Measurements from ENCODE around the gene GPALPP1. TPM values are rescaled to one million over a fixed set of nuclear protein-coding genes. Genes with fewer than 3 reads are reported as not detected.

The GPALPP1 gene
- total and polyA plus RNA-seq, 8 donors: 8.1 to 42.6 (median 20.3) TPM

DNA sequence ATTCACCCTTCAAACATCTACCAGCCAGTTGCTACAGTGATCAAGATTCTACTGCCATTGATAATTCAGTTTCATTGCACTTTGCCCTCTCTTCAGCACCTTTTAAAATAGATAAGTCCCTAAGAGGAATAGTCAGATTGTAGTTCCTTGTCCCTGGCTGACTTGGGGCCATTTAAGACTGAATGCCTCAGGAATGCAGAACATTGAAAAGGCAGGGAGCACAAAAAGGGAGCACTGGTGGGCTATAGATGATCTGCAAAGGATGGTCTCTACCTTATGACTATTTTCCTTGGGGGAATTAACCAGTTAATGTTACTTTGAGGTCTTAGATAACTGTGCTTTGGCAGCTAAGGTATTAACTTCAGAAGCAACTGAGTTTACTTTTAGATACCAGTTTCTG is 46.9 kb downstream of the GPALPP1 start:
- TF ChIP-seq EP300 (IDR thresholded peaks at IDR 0.05) (no peak), POLR2AphosphoS5 (IDR thresholded peaks at IDR 0.05) (no peak), POLR2A (IDR thresholded peaks at IDR 0.05) (no peak)
- TF ChIP-seq, protein P1, sequence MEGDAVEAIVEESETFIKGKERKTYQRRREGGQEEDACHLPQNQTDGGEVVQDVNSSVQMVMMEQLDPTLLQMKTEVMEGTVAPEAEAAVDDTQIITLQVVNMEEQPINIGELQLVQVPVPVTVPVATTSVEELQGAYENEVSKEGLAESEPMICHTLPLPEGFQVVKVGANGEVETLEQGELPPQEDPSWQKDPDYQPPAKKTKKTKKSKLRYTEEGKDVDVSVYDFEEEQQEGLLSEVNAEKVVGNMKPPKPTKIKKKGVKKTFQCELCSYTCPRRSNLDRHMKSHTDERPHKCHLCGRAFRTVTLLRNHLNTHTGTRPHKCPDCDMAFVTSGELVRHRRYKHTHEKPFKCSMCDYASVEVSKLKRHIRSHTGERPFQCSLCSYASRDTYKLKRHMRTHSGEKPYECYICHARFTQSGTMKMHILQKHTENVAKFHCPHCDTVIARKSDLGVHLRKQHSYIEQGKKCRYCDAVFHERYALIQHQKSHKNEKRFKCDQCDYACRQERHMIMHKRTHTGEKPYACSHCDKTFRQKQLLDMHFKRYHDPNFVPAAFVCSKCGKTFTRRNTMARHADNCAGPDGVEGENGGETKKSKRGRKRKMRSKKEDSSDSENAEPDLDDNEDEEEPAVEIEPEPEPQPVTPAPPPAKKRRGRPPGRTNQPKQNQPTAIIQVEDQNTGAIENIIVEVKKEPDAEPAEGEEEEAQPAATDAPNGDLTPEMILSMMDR (IDR thresholded peaks at IDR 0.05): no peak
- H3K27me3 ChIP-seq: no peaks in the 10 kb centered on the region
- no peak overlapping the region for H3K27ac ChIP-seq
- no peak overlapping the region for H3K4me3 ChIP-seq
- peaks cover 0 to 56% (median 29%) of the 10 kb centered on the region in 4 donors for H3K36me3 ChIP-seq
- peaks cover 0 to 5% (median 0%) of the 10 kb centered on the region in 4 donors for H3K4me1 ChIP-seq
- intact Hi-C loops (cut with DNase I; ENCODE audit: low total_unique reads): no loop called here
- no peak for DNase-seq
- no peaks in the 10 kb centered on the region for H3K9me3 ChIP-seq

DNA sequence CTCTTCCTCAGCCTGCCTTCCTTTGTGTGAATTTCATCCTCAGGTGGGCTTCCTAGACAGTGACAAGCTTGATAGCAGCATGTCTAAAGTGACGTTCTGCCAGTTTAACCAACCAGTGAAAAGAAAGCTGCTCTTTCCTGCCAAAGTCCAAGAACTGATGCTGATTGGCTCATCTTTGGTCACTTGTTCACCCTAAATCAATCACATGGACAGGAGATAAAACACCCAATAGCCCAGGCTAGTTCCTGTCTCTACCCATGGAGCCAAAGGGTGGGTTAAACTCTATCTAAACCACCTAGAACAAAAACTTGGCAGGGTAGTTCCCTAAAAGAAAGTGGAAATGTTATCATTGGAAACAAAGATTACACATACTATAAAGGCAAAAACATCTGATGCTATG is 50.8 kb downstream of the GPALPP1 start:
- Histone ChIP-seq H3K36me3 (peaks cover 0 to 23% (median 13%) of the 10 kb centered on the region in 4 donors), H3K9me3 (no peaks in the 10 kb centered on the region), H3K27me3 (no peaks in the 10 kb centered on the region), H3K27ac (no peak overlapping the region), H3K4me3 (no peak overlapping the region), H3K4me1 (peaks cover 0 to 5% (median 0%) of the 10 kb centered on the region in 4 donors)
- intact Hi-C loops (cut with DNase I; ENCODE audit: low total_unique reads): no loop called here
- DNase-seq: no peak
- TF ChIP-seq, protein P1 (IDR thresholded peaks at IDR 0.05): no peak
- TF ChIP-seq POLR2AphosphoS5 (IDR thresholded peaks at IDR 0.05): no peak
- no peak for TF ChIP-seq POLR2A (IDR thresholded peaks at IDR 0.05)
- TF ChIP-seq EP300 (IDR thresholded peaks at IDR 0.05): no peak
- WGBS, 5 donors: 90 to 100% (median 91%) methylated on average over 1 of the region's 1 CpG

DNA sequence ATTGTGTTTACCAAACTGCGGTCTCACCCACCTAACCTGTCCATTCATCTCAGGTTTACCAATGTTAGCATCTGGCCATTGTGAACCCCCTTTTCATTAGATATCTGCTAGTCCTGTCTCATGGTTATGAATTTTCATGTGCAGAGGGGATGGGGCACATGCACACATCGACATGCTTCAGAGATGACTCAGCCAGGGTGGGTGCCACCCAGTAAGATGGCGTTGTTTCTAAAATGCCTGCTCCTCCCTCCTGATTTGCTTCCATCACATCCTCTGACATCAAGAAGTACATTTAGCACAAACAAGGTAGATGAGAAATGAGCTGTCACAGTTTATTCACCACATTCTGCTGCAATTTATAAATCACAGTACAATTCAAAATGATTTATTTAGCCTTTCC is 51.3 kb downstream of the GPALPP1 start:
- TF ChIP-seq EP300 (IDR thresholded peaks at IDR 0.05) (no peak), POLR2AphosphoS5 (IDR thresholded peaks at IDR 0.05) (no peak), POLR2A (IDR thresholded peaks at IDR 0.05) (no peak)
- TF ChIP-seq, protein P1 (IDR thresholded peaks at IDR 0.05): no peak

DNA sequence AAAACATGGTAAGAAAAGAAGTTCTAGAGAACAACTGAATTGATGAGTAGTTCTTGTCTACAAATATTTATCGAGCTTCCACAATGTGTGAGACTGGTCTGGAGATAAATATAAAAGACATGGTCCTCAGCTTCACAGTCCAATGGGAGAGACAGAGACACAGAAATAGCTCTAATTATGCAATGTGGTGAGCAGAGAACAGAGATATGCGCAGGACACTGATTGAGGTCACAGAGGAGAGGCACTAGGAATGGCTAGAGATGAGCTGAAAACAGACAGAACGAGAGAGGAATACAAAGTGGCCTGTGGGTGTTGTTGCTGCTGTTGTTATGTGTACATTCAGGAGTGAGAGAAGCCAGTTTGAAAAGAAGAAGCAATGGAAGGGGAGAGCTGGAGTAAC is 53.2 kb downstream of the GPALPP1 start:
- H3K36me3 ChIP-seq: peaks cover 0 to 10% (median 4%) of the 10 kb centered on the region in 4 donors
- no peak for TF ChIP-seq POLR2A (IDR thresholded peaks at IDR 0.05)
- TF ChIP-seq EP300 (IDR thresholded peaks at IDR 0.05): no peak
- no peak for TF ChIP-seq POLR2AphosphoS5 (IDR thresholded peaks at IDR 0.05)
- TF ChIP-seq, protein P1 (IDR thresholded peaks at IDR 0.05): no peak
- no peak overlapping the region for H3K27ac ChIP-seq
- WGBS, 5 donors: 67 to 78% (median 74%) methylated on average over 3 of the region's 3 CpGs
- H3K9me3 ChIP-seq: no peaks in the 10 kb centered on the region
- H3K27me3 ChIP-seq: no peaks in the 10 kb centered on the region
- H3K4me1 ChIP-seq: peaks cover 0 to 10% (median 9%) of the 10 kb centered on the region in 4 donors
- DNase-seq: no peak
- H3K4me3 ChIP-seq: no peak overlapping the region
- intact Hi-C loops (cut with DNase I; ENCODE audit: low total_unique reads): no loop called here

More for the DNA sequence above, 51.3 kb downstream of the GPALPP1 start:
- Histone ChIP-seq H3K4me1 (peaks cover 0 to 5% (median 0%) of the 10 kb centered on the region in 4 donors), H3K4me3 (no peak overlapping the region), H3K27ac (no peak overlapping the region), H3K36me3 (peaks cover 0 to 21% (median 11%) of the 10 kb centered on the region in 4 donors), H3K27me3 (no peaks in the 10 kb centered on the region), H3K9me3 (no peaks in the 10 kb centered on the region)
- WGBS, 5 donors: 78 to 87% (median 87%) methylated on average over 3 of the region's 3 CpGs
- intact Hi-C loops (cut with DNase I; ENCODE audit: low total_unique reads): no loop called here
- no peak for DNase-seq

Measured in stomach (tissue), 9 donors.